NCI-H1417 treated with DMSO at 0.1 percent for 48 hours (cell line): ENCODE data around the gene SMPD3.

ENCODE experiments used
- DNase-seq: peaks from one replicate; lab custom pipeline; 2025; lab: John Stamatoyannopoulos, UW

SMPD3 gene

GRCh38 chr16:68328860-68329390 lies 119.4 kb downstream of the SMPD3 start:
- DNase-seq = no peak

GRCh38 chr16:68328151-68328859 lies 120.0 kb downstream of the SMPD3 start:
- DNase-seq = peak; percentile 23

- DNase-seq = no peak
Observed at GRCh38 chr16:68324780-68325357, 123.4 kb downstream of the SMPD3 start.

DNA sequence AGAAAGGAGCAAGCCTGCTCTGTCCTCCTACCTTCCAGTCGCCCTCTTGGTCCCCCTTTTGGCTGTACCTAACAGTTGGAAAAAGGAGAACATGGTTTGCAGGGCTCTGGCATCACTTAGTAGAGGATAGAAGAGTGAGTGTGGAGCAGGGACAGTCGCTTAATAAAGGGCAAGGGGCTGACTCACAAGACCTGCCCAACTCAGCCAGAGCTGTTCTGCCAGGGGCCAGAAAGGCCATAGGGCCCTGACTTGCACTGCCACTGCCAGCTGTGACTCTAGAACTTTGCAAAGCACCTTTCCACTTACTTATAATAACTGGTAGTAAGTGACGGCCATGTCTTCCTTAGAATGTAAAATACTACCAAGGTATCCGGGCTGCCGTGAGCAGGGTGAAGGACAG lies 124.0 kb downstream of the SMPD3 start:
- no peak for DNase-seq

DNA sequence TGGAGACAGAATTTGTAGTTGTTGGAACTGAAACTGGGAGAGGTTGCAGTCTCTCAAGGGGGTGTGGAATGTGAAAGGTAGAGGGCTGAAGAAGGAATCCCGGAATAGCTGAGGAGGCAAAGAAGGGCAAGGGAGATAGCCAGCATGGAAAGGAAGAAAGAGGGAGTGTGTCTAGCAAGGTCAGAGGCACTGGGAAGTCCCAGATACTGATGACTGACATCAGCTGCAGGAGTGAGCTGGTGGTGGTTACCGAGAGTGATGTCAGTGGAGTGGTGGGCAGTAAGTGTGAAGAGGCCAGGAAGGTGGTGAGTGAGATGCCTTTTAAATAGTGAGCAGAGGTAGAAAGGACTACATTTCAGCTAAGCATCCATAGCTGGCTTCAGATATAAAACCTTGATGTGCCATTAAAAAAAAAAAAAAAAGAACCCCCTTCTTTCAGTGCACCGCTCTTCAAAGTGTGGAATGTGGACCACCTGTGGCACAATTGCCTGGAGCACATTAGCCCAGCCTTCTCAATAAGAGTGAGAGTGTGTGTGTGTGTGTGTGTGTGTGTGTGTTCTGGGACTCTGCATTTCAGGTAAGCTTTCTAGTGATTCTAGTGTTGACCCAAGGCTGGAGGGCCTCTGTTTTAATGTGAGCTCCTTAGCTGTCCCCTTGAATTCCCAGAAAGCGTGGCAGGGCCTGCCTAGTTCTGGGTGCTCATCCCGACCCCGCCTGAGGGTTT lies 129.0 kb downstream of the SMPD3 start:
- no peak for DNase-seq

GRCh38 chr16:68313116-68313515 lies 135.2 kb downstream of the SMPD3 start:
- no peak for DNase-seq

- DNase-seq = peak; percentile 66
Observed at GRCh38 chr16:68310774-68311511, 137.4 kb downstream of the SMPD3 start, which contains the start of the genes PRMT7 and SLC7A6OS. TSS of gene PRMT7 (plus strand) at chr16:68311019. CDS start at chr16:68315980, 4,961 bp downstream. TSS of gene SLC7A6OS (minus strand) at chr16:68310946. CDS start at chr16:68310926, 20 bp downstream.

GRCh38 chr16:68310437-68310773 lies 137.9 kb downstream of the SMPD3 start:
- no peak for DNase-seq

GRCh38 chr16:68309799-68310198 lies 138.5 kb downstream of the SMPD3 start:
- no peak for DNase-seq
